ENCODE data around the gene APBB2. TPM values are rescaled to one million over a fixed set of nuclear protein-coding genes. Genes with fewer than 3 reads are reported as not detected.

APBB2 gene
- total RNA-seq, 1 experiment from 2014 or later = 46.0 TPM

DNA sequence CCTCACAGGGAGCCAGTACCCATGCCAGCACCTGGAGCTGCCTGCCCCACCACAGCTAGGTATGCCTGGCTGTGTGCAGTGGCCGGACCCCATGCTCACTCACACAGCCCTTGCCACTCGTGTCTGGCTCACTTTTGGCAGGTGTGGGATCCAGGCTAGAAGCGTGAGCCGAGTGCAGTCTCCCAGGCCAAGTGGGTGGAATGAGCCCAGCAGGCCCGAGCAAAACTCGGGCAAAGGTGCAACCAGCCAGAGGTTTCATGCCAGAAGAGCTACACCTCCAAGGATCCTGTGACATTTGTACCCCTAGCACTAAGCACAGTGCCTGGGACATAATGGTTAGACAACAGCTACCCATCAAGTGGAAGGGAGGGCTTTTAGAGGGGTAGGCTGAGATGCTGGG lies 246.8 kb downstream of the APBB2 start:
- no peak overlapping the region for H3K27ac ChIP-seq
- BruUV-seq (replicated peaks) = no TSS peak
- no peak overlapping the region for H3K4me2 ChIP-seq
- H3K79me2 ChIP-seq (ENCODE audit: low read depth) = no peaks in the 10 kb centered on the region
- no peak overlapping the region for H3K4me3 ChIP-seq
- peaks cover 7% of the 10 kb centered on the region for H3K4me1 ChIP-seq (replicated peaks; ENCODE audit: insufficient read depth)
- ChIA-PET CTCF (no interaction called here), POLR2A (ENCODE audit: unreplicated experiment) (no interaction called here)
- H3K9me3 ChIP-seq (ENCODE audit: insufficient read depth, low read depth) = no peaks in the 10 kb centered on the region
- H2AFZ ChIP-seq = no peak overlapping the region
- DNase-seq = no peak
- H3K9me2 ChIP-seq (ENCODE audit: insufficient read depth) = no peaks in the 10 kb centered on the region
- H3F3A ChIP-seq (ENCODE audit: insufficient read depth, low read depth) = no peaks in the 10 kb centered on the region
- no peaks in the 10 kb centered on the region for H3K27me3 ChIP-seq (ENCODE audit: insufficient read depth, low read depth)
- no peaks in the 10 kb centered on the region for H4K20me1 ChIP-seq (ENCODE audit: insufficient read depth)
- no peaks in the 10 kb centered on the region for H3K36me3 ChIP-seq (ENCODE audit: low read depth)
- TF ChIP-seq, protein P1, sequence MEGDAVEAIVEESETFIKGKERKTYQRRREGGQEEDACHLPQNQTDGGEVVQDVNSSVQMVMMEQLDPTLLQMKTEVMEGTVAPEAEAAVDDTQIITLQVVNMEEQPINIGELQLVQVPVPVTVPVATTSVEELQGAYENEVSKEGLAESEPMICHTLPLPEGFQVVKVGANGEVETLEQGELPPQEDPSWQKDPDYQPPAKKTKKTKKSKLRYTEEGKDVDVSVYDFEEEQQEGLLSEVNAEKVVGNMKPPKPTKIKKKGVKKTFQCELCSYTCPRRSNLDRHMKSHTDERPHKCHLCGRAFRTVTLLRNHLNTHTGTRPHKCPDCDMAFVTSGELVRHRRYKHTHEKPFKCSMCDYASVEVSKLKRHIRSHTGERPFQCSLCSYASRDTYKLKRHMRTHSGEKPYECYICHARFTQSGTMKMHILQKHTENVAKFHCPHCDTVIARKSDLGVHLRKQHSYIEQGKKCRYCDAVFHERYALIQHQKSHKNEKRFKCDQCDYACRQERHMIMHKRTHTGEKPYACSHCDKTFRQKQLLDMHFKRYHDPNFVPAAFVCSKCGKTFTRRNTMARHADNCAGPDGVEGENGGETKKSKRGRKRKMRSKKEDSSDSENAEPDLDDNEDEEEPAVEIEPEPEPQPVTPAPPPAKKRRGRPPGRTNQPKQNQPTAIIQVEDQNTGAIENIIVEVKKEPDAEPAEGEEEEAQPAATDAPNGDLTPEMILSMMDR (conservative IDR thresholded peaks at IDR 0.05) = no peak
- no peak for TF ChIP-seq EZH2 (IDR thresholded peaks at IDR 0.05; ENCODE audit: low read depth)
- intact Hi-C loops (cut with micrococcal nuclease; ENCODE audit: unreplicated experiment) = no loop called here

DNA sequence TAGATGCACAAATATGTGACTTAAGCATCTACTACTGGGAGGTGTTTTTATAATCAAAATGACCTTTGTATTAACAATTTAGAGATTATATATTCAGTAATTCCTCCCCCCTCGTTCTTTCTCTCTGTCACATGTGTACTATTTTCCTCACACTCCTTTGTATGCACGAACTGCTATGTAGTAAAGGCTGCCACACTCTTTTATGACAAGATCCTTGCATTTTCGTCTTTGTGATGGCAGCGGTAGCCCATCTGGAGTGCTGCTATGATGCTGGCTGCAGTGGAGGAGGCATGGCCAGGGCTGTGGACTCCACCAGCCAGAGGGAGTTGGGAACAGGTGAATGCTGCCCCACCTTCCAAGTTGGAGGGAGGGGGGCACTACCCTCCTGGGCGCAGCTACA lies 248.3 kb downstream of the APBB2 start:
- TF ChIP-seq, protein P1 (conservative IDR thresholded peaks at IDR 0.05) = no peak
- no peak for TF ChIP-seq EZH2 (IDR thresholded peaks at IDR 0.05; ENCODE audit: low read depth)
- CTCF ChIA-PET = no interaction called here
- H3K36me3 ChIP-seq (ENCODE audit: low read depth) = no peaks in the 10 kb centered on the region

DNA sequence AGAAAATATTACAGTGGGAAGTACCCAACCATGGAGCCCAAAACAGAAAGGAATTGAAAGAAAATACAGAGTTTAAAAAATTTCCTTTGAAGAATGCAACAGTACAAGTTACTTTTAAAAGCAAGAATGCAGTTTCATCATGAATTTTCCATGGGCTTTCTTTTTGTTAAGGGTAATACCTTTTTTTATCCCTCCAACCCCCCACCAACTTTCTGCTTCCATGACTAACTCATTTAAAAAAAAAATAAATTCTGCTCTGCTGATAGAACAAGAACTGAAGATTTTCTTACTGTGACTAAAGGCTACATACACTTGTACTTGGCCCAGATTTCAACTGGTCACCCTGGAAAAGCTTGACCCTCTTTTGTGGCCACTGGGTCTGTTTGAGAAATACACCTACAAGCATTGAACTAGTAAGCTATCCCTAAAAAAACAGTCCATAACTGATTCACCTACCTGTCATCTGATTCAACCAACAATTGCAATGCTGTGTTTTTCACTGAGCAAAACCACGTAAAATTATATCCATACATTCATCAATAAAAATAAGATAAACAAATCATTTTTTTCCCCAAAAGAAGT lies 250.4 kb downstream of the APBB2 start:
- intact Hi-C loops (cut with micrococcal nuclease; ENCODE audit: unreplicated experiment) = no loop called here
- Histone ChIP-seq H3K36me3 (ENCODE audit: low read depth) (no peaks in the 10 kb centered on the region), H3K4me3 (no peak overlapping the region), H3K4me2 (peak overlapping the region; percentile 21; the same call in 1 of the 2 replicates), H4K20me1 (ENCODE audit: insufficient read depth) (no peaks in the 10 kb centered on the region), H3K4me1 (replicated peaks; ENCODE audit: insufficient read depth) (peaks cover 7% of the 10 kb centered on the region), H2AFZ (no peak overlapping the region), H3K79me2 (ENCODE audit: low read depth) (no peaks in the 10 kb centered on the region), H3K27me3 (ENCODE audit: insufficient read depth, low read depth) (no peaks in the 10 kb centered on the region), H3K9me2 (ENCODE audit: insufficient read depth) (no peaks in the 10 kb centered on the region), H3K9me3 (ENCODE audit: insufficient read depth, low read depth) (no peaks in the 10 kb centered on the region), H3F3A (ENCODE audit: insufficient read depth, low read depth) (no peaks in the 10 kb centered on the region), H3K27ac (no peak overlapping the region)
- ChIA-PET POLR2A (ENCODE audit: unreplicated experiment) (no interaction called here), CTCF (interaction anchor here (0.5 kb wide), 1 partner anchor 917 kb away, joined by 9 read pairs; no protein-coding TSS in a partner anchor)
- BruUV-seq (replicated peaks) = no TSS peak
- TF ChIP-seq EZH2 (IDR thresholded peaks at IDR 0.05; ENCODE audit: low read depth) = no peak
- TF ChIP-seq, protein P1 (conservative IDR thresholded peaks at IDR 0.05) = no peak
- no peak for DNase-seq

More for the DNA sequence above, 248.3 kb downstream of the APBB2 start:
- no peaks in the 10 kb centered on the region for H3K79me2 ChIP-seq (ENCODE audit: low read depth)
- H2AFZ ChIP-seq = no peak overlapping the region
- no peak for DNase-seq
- no peaks in the 10 kb centered on the region for H3K9me3 ChIP-seq (ENCODE audit: insufficient read depth, low read depth)
- POLR2A ChIA-PET (ENCODE audit: unreplicated experiment) = no interaction called here
- no TSS peak for BruUV-seq (replicated peaks)
- no peak overlapping the region for H3K4me2 ChIP-seq
- H3K4me3 ChIP-seq = no peak overlapping the region
- H4K20me1 ChIP-seq (ENCODE audit: insufficient read depth) = no peaks in the 10 kb centered on the region
- H3K4me1 ChIP-seq (replicated peaks; ENCODE audit: insufficient read depth) = peaks cover 7% of the 10 kb centered on the region
- H3F3A ChIP-seq (ENCODE audit: insufficient read depth, low read depth) = no peaks in the 10 kb centered on the region
- H3K27me3 ChIP-seq (ENCODE audit: insufficient read depth, low read depth) = no peaks in the 10 kb centered on the region
- no peaks in the 10 kb centered on the region for H3K9me2 ChIP-seq (ENCODE audit: insufficient read depth)
- intact Hi-C loops (cut with micrococcal nuclease; ENCODE audit: unreplicated experiment) = no loop called here
- no peak overlapping the region for H3K27ac ChIP-seq
